HCT116 (cell line): ENCODE data around the gene SLC38A2. TPM values are rescaled to one million over a fixed set of nuclear protein-coding genes. Genes with fewer than 3 reads are reported as not detected.

ENCODE experiments used
- ATAC-seq: fragments of 200-7000 bp; cut with Tn5 transposase; 2 replicates; pipeline ENCODE4 v1.9.1; 2020; ENCODE audit warnings: mild to moderate bottlenecking, moderate library complexity
- BruUV-seq: library from RNA; stranded (reverse); fragments of 400-500 nt; replicated peaks from 2 replicates; lab custom pipeline; 2021; lab: Mats Ljungman, UMichigan
- CTCF ChIA-PET: fragments of 300-600 bp; sonication (Branson Sonifier 250); formaldehyde crosslinking; loops from one replicate; lab custom pipeline; 2021; ENCODE audit warnings: antibody characterized with exemption; lab: Charles Lee
- POLR2A ChIA-PET: fragments of 300-600, 350-600 bp; sonication (Branson Sonifier 250); formaldehyde crosslinking; loops from one replicate; lab custom pipeline; 2021; ENCODE audit warnings: antibody characterized with exemption; lab: Charles Lee
- RAD21 ChIA-PET, 2 experiments: fragments of 300-600 bp; sonication (Branson Sonifier 250); formaldehyde crosslinking; loops; one replicate each; lab custom pipeline; 2023; ENCODE audit warnings: low total read pairs in 2 of 2; ENCODE audit not compliant: uncharacterized antibody in 2 of 2, unreplicated experiment in 2 of 2, low non-redundant PET in 1 of 2; lab: Charles Lee
- DNase-seq: peaks from one replicate; pipeline ENCODE4 v3.0.0-alpha.2; 2010; ENCODE audit warnings: low read depth, low spot score
- H2AFZ ChIP-seq: fragments of 200-600 bp; shearing (Covaris generic), sonication (generic); 2 replicates; pipeline ENCODE4 v1.6.1; 2017; ENCODE audit warnings: low read depth, mixed run types, mixed read lengths, antibody characterized with exemption, low read length; ENCODE audit not compliant: poor library complexity, severe bottlenecking
- H3K27ac ChIP-seq: 2 replicates; pipeline ENCODE4 v1.5.1; 2012; ENCODE audit warnings: low read depth, low read length
- H3K27me3 ChIP-seq: fragments of 200-600 bp; sonication (generic); 2 replicates; pipeline ENCODE4 v1.6.1; 2016; ENCODE audit warnings: mixed run types, low read length, mixed read lengths; ENCODE audit not compliant: insufficient read depth
- H3K36me3 ChIP-seq, 2 experiments: fragments of 200-500 bp in 1 of 2; fragments of 200-600 bp in 1 of 2; sonication (Bioruptor generic) in 1 of 2; sonication (generic) in 1 of 2; 2 replicates each; pipeline versions ENCODE4 v1.5.1 to v1.6.1; 2014 to 2016; ENCODE audit warnings: low read length in 2 of 2, inconsistent platforms in 1 of 2, mixed read lengths in 1 of 2, mixed run types in 1 of 2; ENCODE audit not compliant: insufficient read depth in 2 of 2, control insufficient read depth in 1 of 2
- H3K4me1 ChIP-seq, 2 experiments: fragments of 200-600 bp in 1 of 2; sonication (generic) in 1 of 2; 2 replicates each; pipeline versions ENCODE4 v1.5.1 to v1.6.1; 2012 to 2017; ENCODE audit warnings: low read length in 2 of 2, inconsistent platforms in 1 of 2, mild to moderate bottlenecking in 1 of 2, mixed read lengths in 1 of 2, mixed run types in 1 of 2, moderate library complexity in 1 of 2; ENCODE audit not compliant: insufficient read depth in 2 of 2, control insufficient read depth in 1 of 2
- H3K4me2 ChIP-seq: fragments of 200-600 bp; sonication (generic); 2 replicates; pipeline ENCODE4 v1.6.1; 2017; ENCODE audit warnings: mixed run types, low read length, mixed read lengths
- H3K4me3 ChIP-seq, 2 experiments: fragments of 200-600 bp in 1 of 2; sonication (generic) in 1 of 2; replicated peaks in 1 of 2; 2 replicates each; pipeline ENCODE4 v1.5.1; 2011 to 2016; ENCODE audit warnings: low read length in 2 of 2, control low read depth in 1 of 2, low read depth in 1 of 2, mild to moderate bottlenecking in 1 of 2, mixed read lengths in 1 of 2, mixed run types in 1 of 2
- H3K79me2 ChIP-seq: fragments of 200-600 bp; sonication (generic); 2 replicates; pipeline ENCODE4 v1.6.1; 2017; ENCODE audit warnings: mild to moderate bottlenecking, mixed run types, low read length, moderate library complexity, mixed read lengths; ENCODE audit not compliant: insufficient read depth
- H3K9ac ChIP-seq: fragments of 200-600 bp; sonication (generic); 2 replicates; pipeline ENCODE4 v1.6.1; 2016; ENCODE audit warnings: low read length, mixed read lengths
- H3K9me2 ChIP-seq: fragments of 200-600 bp; sonication (generic), shearing (Covaris generic); 2 replicates; pipeline ENCODE4 v1.6.1; 2017; ENCODE audit warnings: mixed run types, mild to moderate bottlenecking, moderate library complexity; ENCODE audit not compliant: insufficient read depth
- H3K9me3 ChIP-seq, 2 experiments: fragments of 200-500 bp in 1 of 2; fragments of 200-600 bp in 1 of 2; sonication (Bioruptor generic) in 1 of 2; sonication (generic) in 1 of 2; 2 replicates each; pipeline ENCODE4 v1.6.1; 2014 to 2017; ENCODE audit warnings: low read length in 2 of 2, mixed read lengths in 2 of 2, inconsistent platforms in 1 of 2, low read depth in 1 of 2, mild to moderate bottlenecking in 1 of 2, mixed run types in 1 of 2, moderate library complexity in 1 of 2; ENCODE audit not compliant: control insufficient read depth in 1 of 2, insufficient read depth in 1 of 2
- H4K20me1 ChIP-seq: fragments of 200-600 bp; sonication (generic), shearing (Covaris generic); 2 replicates; pipeline ENCODE4 v1.6.1; 2017; ENCODE audit warnings: mixed run types, mild to moderate bottlenecking, moderate library complexity; ENCODE audit not compliant: insufficient read depth
- ATF3 ChIP-seq: IDR thresholded peaks from 2 replicates; pipeline ENCODE4 v1.6.1; 2012
- CEBPB ChIP-seq: IDR thresholded peaks from 2 replicates; pipeline ENCODE4 v1.6.1; 2012; ENCODE audit warnings: low read depth
- ELF1 ChIP-seq: IDR thresholded peaks from 2 replicates; pipeline ENCODE4 v1.6.1; 2012; ENCODE audit warnings: low read depth, borderline replicate concordance
- JUND ChIP-seq: IDR thresholded peaks from 2 replicates; pipeline ENCODE4 v1.6.1; 2012
- POLR2A ChIP-seq: IDR thresholded peaks from 2 replicates; pipeline ENCODE4 v1.7.0; 2011; ENCODE audit warnings: borderline replicate concordance; ENCODE audit not compliant: insufficient read depth, insufficient read length; ENCODE audit errors: extremely low read depth
- POLR2AphosphoS5 ChIP-seq: IDR thresholded peaks from 2 replicates; pipeline ENCODE4 v1.6.1; 2011; ENCODE audit warnings: mild to moderate bottlenecking, low read depth, low read length, moderate library complexity
- REST ChIP-seq: IDR thresholded peaks from 2 replicates; pipeline ENCODE4 v1.6.1; 2012; ENCODE audit warnings: low read depth
- SIN3A ChIP-seq: IDR thresholded peaks from 2 replicates; pipeline ENCODE4 v1.6.1; 2012; ENCODE audit warnings: low read depth
- ZNF274 ChIP-seq: fragments of 200-500 bp; sonication (Bioruptor generic); IDR thresholded peaks from 2 replicates; pipeline ENCODE4 v1.6.1; 2014; ENCODE audit warnings: mild to moderate bottlenecking, low read depth, low read length, inconsistent platforms
- intact Hi-C: fragments of 100-400 bp; cut with micrococcal nuclease; formaldehyde crosslinking; loops from 2 replicates; pipeline ENCODE4 v1.10.0; 2022
- total RNA-seq: library from RNA; stranded (reverse); gene quantifications from one replicate; pipeline ENCODE4 v1.2.1, GENCODE V29; 2021; ENCODE audit not compliant: unreplicated experiment

SLC38A2 gene
- total RNA-seq, 1 experiment from 2014 or later = 1,049 TPM

- Histone ChIP-seq H3K27ac (peak overlapping the region; percentile 94), H3K27me3 (no peaks in the 10 kb centered on the region), H3K79me2 (peaks cover 24% of the 10 kb centered on the region), H3K4me1 (peaks cover 57 to 67% of the 10 kb centered on the region in 2 experiments), H3K9ac (peak overlapping the region; percentile 89), H3K4me2 (peak overlapping the region; percentile 90), H3K9me3 (no peaks in the 10 kb centered on the region), H3K4me3 (peak overlapping the region; percentile 68 to 74), H3K36me3 (peaks cover 0 to 2% of the 10 kb centered on the region in 2 experiments; a peak in 1 of 4 replicates), H3K9me2 (no peaks in the 10 kb centered on the region), H4K20me1 (no peaks in the 10 kb centered on the region)
- ATAC-seq (no peak), DNase-seq (no peak)
- intact Hi-C loops = no loop called here
- BruUV-seq = no TSS peak
- POLR2A ChIA-PET = interaction anchor here (0.7 to 1.3 kb wide), 4 partner anchors 10 to 47 kb away, joined by 3 to 4 read pairs (median 3); no protein-coding TSS in a partner anchor
- TF ChIP-seq SIN3A = no peak
- TF ChIP-seq POLR2AphosphoS5 = peak; percentile 12; the same call in 1 of the 2 replicates
- peak; percentile 12 for TF ChIP-seq POLR2A
- TF ChIP-seq ATF3 = no peak
- TF ChIP-seq ZNF274 = no peak
- no peak for TF ChIP-seq REST
- TF ChIP-seq ELF1 = no peak
- TF ChIP-seq JUND = no peak
- TF ChIP-seq CEBPB = no peak; the same call in 1 of the 2 replicates
- TF ChIP-seq, all 23 proteins: peak for 2
- CTCF ChIA-PET = no interaction called here
- H2AFZ ChIP-seq = no peak overlapping the region
- RAD21 ChIA-PET = interaction anchor here in 1 of 2 experiments (1.0 kb wide), 1 partner anchor 277 kb away, joined by 3 read pairs; no protein-coding TSS in a partner anchor
Measured at GRCh38 chr12:46384451-46385309, 12.1 kb upstream of the SLC38A2 start.
